Ovary (tissue), 9 donors: ENCODE measurements around the gene SGO2. TPM values are rescaled to one million over a fixed set of nuclear protein-coding genes. Genes with fewer than 3 reads are reported as not detected.

ENCODE experiments used
- DNase-seq, 5 donors: peaks; one replicate each; pipeline ENCODE4 v3.0.0-alpha.2; 2019 to 2020
- H3K27ac ChIP-seq, 2 donors: fragments of 200-600 bp; one replicate each; pipeline versions ENCODE4 v1.5.1 to v1.8.0; 2019 to 2022
- H3K27me3 ChIP-seq: fragments of 200-600 bp; one replicate; pipeline ENCODE4 v1.8.0; 2022
- H3K36me3 ChIP-seq: fragments of 200-600 bp; sonication (generic); one replicate; pipeline ENCODE4 v1.5.1; 2019
- H3K4me1 ChIP-seq: one replicate; pipeline ENCODE4 v1.8.1; 2013; ENCODE audit warnings: mild to moderate bottlenecking, moderate library complexity; ENCODE audit not compliant: insufficient read depth
- H3K4me3 ChIP-seq: fragments of 200-600 bp; sonication (generic); one replicate; pipeline ENCODE4 v1.5.1; 2017
- H3K9me3 ChIP-seq, 2 donors: fragments of 200-600 bp in 1 of 2; sonication (generic) in 1 of 2; one replicate each; pipeline versions ENCODE4 v1.5.1 to v1.8.1; 2013 to 2019; ENCODE audit warnings: mild to moderate bottlenecking in 1 of 2, moderate library complexity in 1 of 2
- CTCF ChIP-seq, 3 donors: fragments of 450-650 bp in 2 of 3; fragments of 200-600 bp in 1 of 3; IDR thresholded peaks; one replicate each; pipeline versions ENCODE4 v1.5.1 to v1.8.0; 2016 to 2022; ENCODE audit warnings: antibody characterized with exemption in 3 of 3, mild to moderate bottlenecking in 1 of 3
- EP300 ChIP-seq: sonication (generic); formaldehyde crosslinking; IDR thresholded peaks from one replicate; pipeline ENCODE4 v1.6.1; 2017; ENCODE audit warnings: antibody characterized with exemption
- POLR2A ChIP-seq: fragments of 450-650 bp; IDR thresholded peaks from one replicate; pipeline ENCODE4 v1.6.1; 2017; ENCODE audit warnings: antibody characterized with exemption, mild to moderate bottlenecking, moderate library complexity
- WGBS, 3 donors: extraction: QIAGEN DNeasy Blood & Tissue Kit in 1 of 3; methylation state at CpG; one replicate each; pipeline versions ENCODE4 v1.1.5 to v1.1.7; 2013 to 2017; 5-methylcytosine and 5-hydroxymethylcytosine counted together
- intact Hi-C, 4 donors: fragments of 100-400 bp; cut with DNase I; formaldehyde crosslinking; loops; one replicate each; pipeline versions ENCODE4 v1.11.0 to v1.15.1; 2022 to 2023
- polyA plus RNA-seq, 2 donors: library from polyadenylated mRNA; stranded (reverse); fragments of 200-250 nt in 1 of 2; fragments of 350-450 nt in 1 of 2; fragmentation: Illumina TruSeq in 1 of 2; extraction: RNeasy Lipid Tissue Mini Kit (QIAGEN cat#74804) in 1 of 2; gene quantifications; one replicate each; pipeline ENCODE4 v1.2.3, GENCODE V29; 2013 to 2014
- total RNA-seq, 7 donors: library from RNA; depleted of rRNA in 2 of 7; stranded (reverse); fragments of >200 nt in 2 of 7; fragmentation: NEBNext Ultra II Directional in 3 of 7; extraction: Animal tissue kit (Norgen Biotek cat#: 25700) in 3 of 7; gene quantifications; one replicate each; pipeline versions ENCODE4 v1.1.0 to v1.2.4, GENCODE V29; 2016 to 2023
- donor health status: DM: no; HTN: no; CAD: no; lungs with moderate emphysema.
- donor health status: DM: no; HTN: no; CAD: no.
- donor health status: Bipolar disorder and iron deficiency.
- donor health status: DM: yes; HTN: yes; CAD: no.
- donor health status: DM: no; HTN: no; CAD: no.
- donor health status: DM: yes; HTN: yes; CAD: no.

The SGO2 gene
- total and polyA plus RNA-seq, 9 donors = 1.8 to 4.4 (median 2.7) TPM

- intact Hi-C loops = no loop called here
- TF ChIP-seq CTCF (IDR thresholded peaks at IDR 0.05) = no peak
- no peak for TF ChIP-seq POLR2A
- TF ChIP-seq EP300 = no peak
- no peaks in the 10 kb centered on the region for H3K36me3 ChIP-seq
- H3K9me3 ChIP-seq = no peaks in the 10 kb centered on the region
- DNase-seq = no peak
- no peaks in the 10 kb centered on the region for H3K27me3 ChIP-seq
- no peak overlapping the region for H3K27ac ChIP-seq
- no peaks in the 10 kb centered on the region for H3K4me1 ChIP-seq
- 88 to 92% (median 90%) methylated on average over 2 of the region's 2 CpGs for WGBS, 3 donors
- no peak overlapping the region for H3K4me3 ChIP-seq
These were observed 27.4 kb upstream of the SGO2 start for GRCh38 chr2:200498402-200499162.

- H3K4me1 ChIP-seq = no peaks in the 10 kb centered on the region
- no peak for TF ChIP-seq EP300
- TF ChIP-seq POLR2A = no peak
- TF ChIP-seq CTCF (IDR thresholded peaks at IDR 0.05) = no peak
- no peaks in the 10 kb centered on the region for H3K27me3 ChIP-seq
- H3K36me3 ChIP-seq = no peaks in the 10 kb centered on the region
- no peak overlapping the region for H3K4me3 ChIP-seq
- H3K27ac ChIP-seq = no peak overlapping the region
- intact Hi-C loops = no loop called here
- no peaks in the 10 kb centered on the region for H3K9me3 ChIP-seq
- WGBS, 3 donors = 96 to 98% (median 97%) methylated on average over 5 of the region's 5 CpGs
- DNase-seq = no peak
These were observed 23.8 kb upstream of the SGO2 start for GRCh38 chr2:200502196-200502595.

GRCh38 chr2:200506679-200507078, 19.3 kb upstream of the SGO2 start:
- no peaks in the 10 kb centered on the region for H3K36me3 ChIP-seq
- no peak overlapping the region for H3K4me3 ChIP-seq
- H3K4me1 ChIP-seq = peaks cover 6% of the 10 kb centered on the region
- intact Hi-C loops = no loop called here
- 71 to 75% (median 75%) methylated on average over 9 of the region's 9 CpGs for WGBS, 3 donors
- TF ChIP-seq POLR2A = no peak
- no peak for TF ChIP-seq CTCF (IDR thresholded peaks at IDR 0.05)
- TF ChIP-seq EP300 = no peak
- no peaks in the 10 kb centered on the region for H3K27me3 ChIP-seq
- no peaks in the 10 kb centered on the region for H3K9me3 ChIP-seq
- DNase-seq = no peak
- no peak overlapping the region for H3K27ac ChIP-seq

GRCh38 chr2:200507179-200507578, 18.8 kb upstream of the SGO2 start:
- no peak for TF ChIP-seq EP300
- no peak for TF ChIP-seq CTCF (IDR thresholded peaks at IDR 0.05)
- no peak for TF ChIP-seq POLR2A
- no peak for DNase-seq
- no peaks in the 10 kb centered on the region for H3K9me3 ChIP-seq
- intact Hi-C loops = no loop called here
- no peaks in the 10 kb centered on the region for H3K36me3 ChIP-seq
- H3K27me3 ChIP-seq = no peaks in the 10 kb centered on the region
- H3K27ac ChIP-seq = no peak overlapping the region
- H3K4me3 ChIP-seq = no peak overlapping the region
- peaks cover 6% of the 10 kb centered on the region for H3K4me1 ChIP-seq
- WGBS, 3 donors = 78 to 84% (median 81%) methylated on average over 2 of the region's 2 CpGs
